Nephron (organoid): ENCODE results near the gene ARPC1A.

Source experiments
- H3K27ac Mint-ChIP-seq, 3 experiments: 2 replicates each; pipeline ENCODE4 v1.8.0; 2020; ENCODE audit warnings: mixed read lengths in 3 of 3, mild to moderate bottlenecking in 2 of 3, moderate library complexity in 1 of 3
- H3K27me3 Mint-ChIP-seq: 2 replicates; pipeline ENCODE4 v1.8.0; 2021; ENCODE audit warnings: low read depth, mild to moderate bottlenecking, moderate library complexity, mixed read lengths
- H3K36me3 Mint-ChIP-seq: 2 replicates; pipeline ENCODE4 v1.8.0; 2020; ENCODE audit warnings: low read depth, mixed read lengths
- H3K4me1 Mint-ChIP-seq: 2 replicates; pipeline ENCODE4 v1.8.0; 2020; ENCODE audit warnings: mixed read lengths
- H3K4me3 Mint-ChIP-seq, 3 experiments: 2 replicates each; pipeline ENCODE4 v1.8.0; 2020; ENCODE audit warnings: mild to moderate bottlenecking in 3 of 3, mixed read lengths in 3 of 3, moderate library complexity in 2 of 3
- H3K9me3 Mint-ChIP-seq: 2 replicates; pipeline ENCODE4 v1.8.0; 2020; ENCODE audit warnings: mixed read lengths
- CTCF ChIP-seq, 3 experiments: fragments of 200-600 bp; sonication (generic); IDR thresholded peaks; one replicate each; pipeline ENCODE4 v1.5.0; 2021; ENCODE audit warnings: antibody characterized with exemption in 3 of 3; ENCODE audit not compliant: unreplicated experiment in 3 of 3

ARPC1A gene

DNA sequence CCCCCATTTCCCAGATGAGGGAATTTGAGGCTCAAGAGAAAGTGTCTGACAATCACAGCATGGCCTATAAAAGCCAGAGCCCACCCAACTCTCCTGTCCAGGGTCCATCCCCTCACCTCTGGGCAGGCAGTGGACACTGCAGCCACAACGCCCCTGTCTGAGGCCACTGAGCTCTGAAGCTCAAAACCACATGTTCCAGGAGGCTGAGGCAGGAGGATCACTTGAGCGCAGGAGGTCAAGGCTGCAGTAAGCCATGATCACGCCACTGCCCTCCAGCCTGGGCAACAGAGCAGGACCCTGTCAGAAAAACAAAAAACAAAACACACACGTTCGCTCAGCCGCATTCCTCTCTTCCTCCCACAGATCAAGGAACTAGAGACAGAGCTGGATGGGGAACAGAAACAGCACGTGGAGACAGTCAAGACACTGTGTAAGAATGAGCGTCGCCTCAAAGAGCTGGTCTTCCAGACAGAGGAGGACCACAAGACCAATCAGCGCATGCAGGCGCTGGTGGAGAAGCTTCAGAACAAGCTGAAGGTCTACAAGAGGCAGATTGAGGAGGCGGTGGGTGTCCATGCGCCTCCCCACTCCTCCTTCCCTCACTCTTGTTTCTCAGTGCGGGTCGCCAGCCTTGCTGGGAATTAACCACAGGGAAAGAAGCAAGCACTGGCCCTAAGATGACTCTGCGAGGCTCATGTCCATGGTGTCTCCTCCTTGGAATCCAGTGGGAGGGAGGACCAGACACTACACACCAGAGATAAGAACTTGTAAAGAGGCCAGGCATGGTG lies 20.0 kb upstream of the ARPC1A start:
- H3K4me1 Mint-ChIP-seq = no peaks in the 10 kb centered on the region
- H3K4me3 Mint-ChIP-seq = no peak overlapping the region
- H3K27ac Mint-ChIP-seq = no peak overlapping the region
- no peak for TF ChIP-seq CTCF (IDR thresholded peaks at IDR 0.05; ENCODE audit: unreplicated experiment in 3 of 3)
- H3K27me3 Mint-ChIP-seq = peaks cover 3% of the 10 kb centered on the region
- H3K36me3 Mint-ChIP-seq = peaks cover 3% of the 10 kb centered on the region
- no peaks in the 10 kb centered on the region for H3K9me3 Mint-ChIP-seq

- H3K9me3 Mint-ChIP-seq = no peaks in the 10 kb centered on the region
- peaks cover 3% of the 10 kb centered on the region for H3K27me3 Mint-ChIP-seq
- H3K4me1 Mint-ChIP-seq = no peaks in the 10 kb centered on the region
- H3K36me3 Mint-ChIP-seq = peaks cover 3% of the 10 kb centered on the region
- H3K27ac Mint-ChIP-seq = no peak overlapping the region
- no peak for TF ChIP-seq CTCF (IDR thresholded peaks at IDR 0.05; ENCODE audit: unreplicated experiment in 3 of 3)
- no peak overlapping the region for H3K4me3 Mint-ChIP-seq
Measured at GRCh38 chr7:99308461-99309074, 17.1 kb upstream of the ARPC1A start.

DNA sequence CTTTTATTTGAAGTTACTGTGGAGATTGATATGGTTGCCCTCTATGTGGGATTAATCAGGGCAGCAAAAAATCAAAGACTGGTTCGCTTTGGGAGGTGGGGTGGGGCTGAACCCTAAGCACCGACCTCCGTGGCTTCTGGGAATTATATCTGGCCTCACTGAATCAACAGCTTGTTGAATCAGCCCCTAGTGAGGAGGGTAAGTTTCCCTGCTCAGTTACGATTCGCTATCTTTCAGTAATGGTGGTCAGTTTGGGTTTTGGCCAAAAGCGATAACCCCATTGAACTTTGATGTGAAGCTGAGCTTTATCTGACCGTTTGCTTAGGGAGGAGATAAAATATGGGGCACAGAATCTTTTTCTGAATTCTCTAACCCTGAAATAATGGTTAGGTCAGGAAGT lies 16.6 kb upstream of the ARPC1A start:
- H3K36me3 Mint-ChIP-seq = peaks cover 3% of the 10 kb centered on the region
- H3K27ac Mint-ChIP-seq = no peak overlapping the region
- no peak for TF ChIP-seq CTCF (IDR thresholded peaks at IDR 0.05; ENCODE audit: unreplicated experiment in 3 of 3)
- no peaks in the 10 kb centered on the region for H3K9me3 Mint-ChIP-seq
- peaks cover 3% of the 10 kb centered on the region for H3K27me3 Mint-ChIP-seq
- no peaks in the 10 kb centered on the region for H3K4me1 Mint-ChIP-seq
- no peak overlapping the region for H3K4me3 Mint-ChIP-seq

GRCh38 chr7:99310004-99310403 lies 15.7 kb upstream of the ARPC1A start:
- no peak overlapping the region for H3K27ac Mint-ChIP-seq
- TF ChIP-seq CTCF (IDR thresholded peaks at IDR 0.05; ENCODE audit: unreplicated experiment in 3 of 3) = no peak

DNA sequence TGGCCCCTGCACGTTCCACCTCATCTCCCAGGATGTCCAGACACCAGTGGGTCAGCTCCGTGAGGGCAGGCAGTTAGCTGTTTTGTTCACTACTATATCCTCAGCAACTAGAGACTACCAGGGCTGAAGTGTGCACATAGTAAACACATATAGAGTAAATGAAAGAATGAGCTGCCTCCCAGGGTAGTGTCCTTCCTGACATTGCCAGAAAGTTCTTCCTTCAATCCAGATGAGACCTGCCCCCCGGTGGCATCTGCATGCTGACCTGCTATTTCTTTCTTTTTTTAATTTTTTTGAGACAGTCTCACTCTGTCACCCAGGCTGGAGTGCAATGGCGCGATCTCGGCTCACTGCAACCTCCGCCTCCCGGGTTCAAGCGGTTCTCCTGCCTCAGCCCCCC lies 14.0 kb upstream of the ARPC1A start:
- Mint-ChIP-seq H3K4me3 (no peak overlapping the region), H3K4me1 (no peaks in the 10 kb centered on the region), H3K27ac (no peak overlapping the region), H3K27me3 (peaks cover 3% of the 10 kb centered on the region), H3K36me3 (peaks cover 3% of the 10 kb centered on the region), H3K9me3 (no peaks in the 10 kb centered on the region)
- TF ChIP-seq CTCF (IDR thresholded peaks at IDR 0.05; ENCODE audit: unreplicated experiment in 3 of 3) = no peak

More at GRCh38 chr7:99310004-99310403, 15.7 kb upstream of the ARPC1A start:
- Mint-ChIP-seq H3K9me3 (no peaks in the 10 kb centered on the region), H3K27me3 (peaks cover 3% of the 10 kb centered on the region), H3K4me1 (no peaks in the 10 kb centered on the region), H3K4me3 (no peak overlapping the region), H3K36me3 (peaks cover 3% of the 10 kb centered on the region)
